Measurements from ENCODE around the gene DLGAP3.
"Not testable (repeated sequence)": the region's sequence is repeated elsewhere in the genome, so short reads cannot be mapped to it uniquely, and the experiment has no call there.

Gene DLGAP3

GRCh38 chr1:34833711-34834110 is 95.7 kb downstream of the DLGAP3 start:
- no peak for DNase-seq (ENCODE audit: low spot score)

- no peak for DNase-seq (ENCODE audit: low spot score)
Measured at GRCh38 chr1:34831721-34832246, 97.7 kb downstream of the DLGAP3 start.

GRCh38 chr1:34829250-34829649 is 100.2 kb downstream of the DLGAP3 start:
- DNase-seq (ENCODE audit: low spot score): no peak

- no peak for DNase-seq (ENCODE audit: low spot score)
Measured at GRCh38 chr1:34828611-34829010, 100.8 kb downstream of the DLGAP3 start.

GRCh38 chr1:34827341-34827941 is 102.0 kb downstream of the DLGAP3 start:
- no peak for DNase-seq (ENCODE audit: low spot score)

- DNase-seq (ENCODE audit: low spot score): no peak
Measured at GRCh38 chr1:34825455-34826091, 103.9 kb downstream of the DLGAP3 start.

- no peak for DNase-seq (ENCODE audit: low spot score)
Measured at GRCh38 chr1:34824817-34825454, 104.5 kb downstream of the DLGAP3 start.

GRCh38 chr1:34822202-34822601 is 107.2 kb downstream of the DLGAP3 start:
- no peak for DNase-seq (ENCODE audit: low spot score)

GRCh38 chr1:34818862-34819261 is 110.6 kb downstream of the DLGAP3 start:
- DNase-seq (ENCODE audit: low spot score): not testable (repeated sequence)

- no peak for DNase-seq (ENCODE audit: low spot score)
Measured at GRCh38 chr1:34816778-34817177, 112.7 kb downstream of the DLGAP3 start.

GRCh38 chr1:34816332-34816731 is 113.1 kb downstream of the DLGAP3 start:
- no peak for DNase-seq (ENCODE audit: low spot score)

Data from hematopoietic multipotent progenitor cell treated with erythropoietin and hydrocortisone succinate and interleukin-3 and kit ligand, for 17 days (in vitro differentiated cells).